Neural cell (in vitro differentiated cells): Measurements from ENCODE around the gene GALNT13. TPM values are rescaled to one million over a fixed set of nuclear protein-coding genes. Genes with fewer than 3 reads are reported as not detected.

Source experiments
- H2AFZ ChIP-seq: fragments of 200-600, 300-800 bp; sonication (generic), shearing (Covaris generic); 2 replicates; pipeline ENCODE4 v1.6.0; 2014; ENCODE audit warnings: low read depth, mild to moderate bottlenecking, antibody characterized with exemption, low read length, moderate library complexity
- H3F3A ChIP-seq: fragments of 200-600 bp; shearing (Covaris generic); 2 replicates; pipeline ENCODE4 v1.6.1; 2016; ENCODE audit warnings: mild to moderate bottlenecking, moderate library complexity, mixed read lengths, antibody characterized with exemption, low read length; ENCODE audit not compliant: insufficient read depth, poor library complexity, severe bottlenecking
- H3K27ac ChIP-seq: fragments of 200-600, 300-800 bp; sonication (generic), shearing (Covaris generic); 2 replicates; pipeline ENCODE4 v1.5.1; 2014; ENCODE audit warnings: mild to moderate bottlenecking, low read length, moderate library complexity
- H3K27me3 ChIP-seq: fragments of 300-800, 200-600 bp; sonication (generic), shearing (Covaris generic); 2 replicates; pipeline ENCODE4 v1.6.0; 2014; ENCODE audit warnings: mild to moderate bottlenecking, low read depth, low read length, moderate library complexity; ENCODE audit not compliant: insufficient read depth
- H3K36me3 ChIP-seq: fragments of 300-800, 200-600 bp; sonication (generic), shearing (Covaris generic); 2 replicates; pipeline ENCODE4 v1.5.1; 2014; ENCODE audit warnings: mild to moderate bottlenecking, antibody characterized with exemption, low read length, moderate library complexity; ENCODE audit not compliant: insufficient read depth
- H3K4me2 ChIP-seq: fragments of 300-800, 200-600 bp; sonication (generic), shearing (Covaris generic); 2 replicates; pipeline ENCODE4 v1.6.0; 2014; ENCODE audit warnings: mild to moderate bottlenecking, low read length
- H3K4me3 ChIP-seq: fragments of 300-800, 200-600 bp; sonication (generic), shearing (Covaris generic); 2 replicates; pipeline ENCODE4 v1.5.1; 2014; ENCODE audit warnings: mild to moderate bottlenecking, low read length, moderate library complexity
- H3K79me2 ChIP-seq: fragments of 200-600 bp; shearing (Covaris generic); replicated peaks from 2 replicates; pipeline ENCODE4 v1.6.0; 2014; ENCODE audit warnings: mild to moderate bottlenecking, low read length, moderate library complexity; ENCODE audit not compliant: insufficient read depth
- H3K9ac ChIP-seq: fragments of 300-800, 200-600 bp; sonication (generic), shearing (Covaris generic); 2 replicates; pipeline ENCODE4 v1.6.1; 2016; ENCODE audit warnings: mild to moderate bottlenecking, low read length, mixed read lengths
- H3K9me2 ChIP-seq: fragments of 200-600 bp; shearing (Covaris generic); 2 replicates; pipeline ENCODE4 v1.6.1; 2016; ENCODE audit warnings: mild to moderate bottlenecking, low read length, mixed read lengths; ENCODE audit not compliant: insufficient read depth
- H3K9me3 ChIP-seq: fragments of 200-600, 300-800 bp; sonication (generic), shearing (Covaris generic); 2 replicates; pipeline ENCODE4 v1.6.1; 2016; ENCODE audit warnings: mild to moderate bottlenecking, mixed run types, low read length, moderate library complexity, mixed read lengths
- H4K20me1 ChIP-seq: fragments of 200-600 bp; shearing (Covaris generic); 2 replicates; pipeline ENCODE4 v1.6.1; 2016; ENCODE audit warnings: mild to moderate bottlenecking, mixed run types; ENCODE audit not compliant: insufficient read depth
- EZH2 ChIP-seq: fragments of 200-600, 300-800 bp; shearing (Covaris generic), sonication (generic); IDR thresholded peaks from 2 replicates; pipeline ENCODE4 v1.6.1; 2014; ENCODE audit warnings: antibody characterized with exemption, low read length, borderline replicate concordance, mild to moderate bottlenecking; ENCODE audit not compliant: insufficient read depth, poor library complexity, severe bottlenecking
- MXI1 ChIP-seq: fragments of 450-650 bp; conservative IDR thresholded peaks from 2 replicates; pipeline ENCODE4 v1.6.1; 2014; ENCODE audit warnings: antibody characterized with exemption, mild to moderate bottlenecking; ENCODE audit not compliant: poor library complexity, severe bottlenecking
- POLR2AphosphoS5 ChIP-seq: IDR thresholded peaks from 2 replicates; pipeline ENCODE4 v1.6.1; 2012
- RAD21 ChIP-seq: fragments of 450-650 bp; conservative IDR thresholded peaks from 2 replicates; pipeline ENCODE4 v1.6.1; 2014; ENCODE audit warnings: antibody characterized with exemption, mild to moderate bottlenecking, moderate library complexity
- REST ChIP-seq: IDR thresholded peaks from 2 replicates; pipeline ENCODE4 v1.6.1; 2012; ENCODE audit warnings: borderline replicate concordance
- polyA plus RNA-seq: library from polyadenylated mRNA; depleted of rRNA; stranded (reverse); fragments of >200 nt; gene quantifications from 2 replicates; pipeline ENCODE4 v1.2.3, GENCODE V29; 2014
- TF ChIP-seq, protein P1 (sequence below): fragments of 450-650 bp; IDR thresholded peaks from 2 replicates; pipeline ENCODE4 v1.5.1; 2014; ENCODE audit warnings: antibody characterized with exemption, mild to moderate bottlenecking, moderate library complexity; ENCODE audit not compliant: poor library complexity, severe bottlenecking

GALNT13 gene
- polyA plus RNA-seq, 1 donor from 2014 or later, result 12.4 TPM

GRCh38 chr2:154194909-154195643 lies 323.4 kb downstream of the GALNT13 start:
- Histone ChIP-seq H3K27ac (no peak overlapping the region), H3K9me2 (no peaks in the 10 kb centered on the region), H3K4me3 (no peak overlapping the region), H3K9me3 (no peaks in the 10 kb centered on the region), H2AFZ (no peak overlapping the region), H3K79me2 (no peaks in the 10 kb centered on the region), H3K36me3 (no peaks in the 10 kb centered on the region), H4K20me1 (no peaks in the 10 kb centered on the region), H3K27me3 (no peaks in the 10 kb centered on the region), H3K9ac (no peak overlapping the region), H3K4me2 (no peak overlapping the region), H3F3A (no peaks in the 10 kb centered on the region)
- TF ChIP-seq REST (no peak), RAD21 (no peak), EZH2 (no peak), MXI1 (no peak), POLR2AphosphoS5 (no peak)
- TF ChIP-seq, protein P1, sequence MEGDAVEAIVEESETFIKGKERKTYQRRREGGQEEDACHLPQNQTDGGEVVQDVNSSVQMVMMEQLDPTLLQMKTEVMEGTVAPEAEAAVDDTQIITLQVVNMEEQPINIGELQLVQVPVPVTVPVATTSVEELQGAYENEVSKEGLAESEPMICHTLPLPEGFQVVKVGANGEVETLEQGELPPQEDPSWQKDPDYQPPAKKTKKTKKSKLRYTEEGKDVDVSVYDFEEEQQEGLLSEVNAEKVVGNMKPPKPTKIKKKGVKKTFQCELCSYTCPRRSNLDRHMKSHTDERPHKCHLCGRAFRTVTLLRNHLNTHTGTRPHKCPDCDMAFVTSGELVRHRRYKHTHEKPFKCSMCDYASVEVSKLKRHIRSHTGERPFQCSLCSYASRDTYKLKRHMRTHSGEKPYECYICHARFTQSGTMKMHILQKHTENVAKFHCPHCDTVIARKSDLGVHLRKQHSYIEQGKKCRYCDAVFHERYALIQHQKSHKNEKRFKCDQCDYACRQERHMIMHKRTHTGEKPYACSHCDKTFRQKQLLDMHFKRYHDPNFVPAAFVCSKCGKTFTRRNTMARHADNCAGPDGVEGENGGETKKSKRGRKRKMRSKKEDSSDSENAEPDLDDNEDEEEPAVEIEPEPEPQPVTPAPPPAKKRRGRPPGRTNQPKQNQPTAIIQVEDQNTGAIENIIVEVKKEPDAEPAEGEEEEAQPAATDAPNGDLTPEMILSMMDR, result no peak

DNA sequence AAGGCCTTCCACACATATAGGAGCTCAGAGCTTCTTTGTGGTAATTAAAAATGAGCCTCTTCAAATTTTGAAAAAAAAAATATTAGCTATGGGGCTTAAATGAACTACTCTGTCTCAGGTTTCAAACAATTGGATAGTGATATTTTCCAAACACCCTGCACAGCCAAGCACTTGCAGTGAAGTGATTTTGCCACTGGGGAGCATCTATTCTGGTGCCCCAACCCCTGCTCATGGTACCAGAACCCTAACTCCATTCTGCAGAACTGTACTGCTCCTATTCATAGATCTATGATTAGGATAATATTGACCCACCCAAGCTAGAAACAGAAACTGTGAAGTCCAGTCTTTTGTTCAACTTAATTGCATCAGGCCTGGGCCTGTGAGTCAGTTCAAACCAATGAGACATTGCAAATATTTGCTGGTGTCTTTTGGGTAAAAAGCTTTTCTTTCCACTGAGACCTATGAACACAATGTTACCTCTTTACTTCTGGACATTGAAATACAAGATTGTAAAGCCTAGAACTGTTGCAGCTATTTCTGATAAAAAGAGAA lies 324.0 kb downstream of the GALNT13 start:
- TF ChIP-seq REST (no peak), MXI1 (no peak)

More for the DNA sequence above, 324.0 kb downstream of the GALNT13 start:
- H3K27ac ChIP-seq, result no peak overlapping the region
- no peaks in the 10 kb centered on the region for H4K20me1 ChIP-seq
- no peaks in the 10 kb centered on the region for H3F3A ChIP-seq
- no peak overlapping the region for H3K4me3 ChIP-seq
- H3K9ac ChIP-seq, result no peak overlapping the region
- no peaks in the 10 kb centered on the region for H3K27me3 ChIP-seq
- H3K9me2 ChIP-seq, result no peaks in the 10 kb centered on the region
- no peak overlapping the region for H3K4me2 ChIP-seq
- H3K79me2 ChIP-seq, result no peaks in the 10 kb centered on the region
- no peak overlapping the region for H2AFZ ChIP-seq
- H3K9me3 ChIP-seq, result no peaks in the 10 kb centered on the region
- H3K36me3 ChIP-seq, result no peaks in the 10 kb centered on the region
